Measurements from ENCODE around the gene STIM1.

DNA sequence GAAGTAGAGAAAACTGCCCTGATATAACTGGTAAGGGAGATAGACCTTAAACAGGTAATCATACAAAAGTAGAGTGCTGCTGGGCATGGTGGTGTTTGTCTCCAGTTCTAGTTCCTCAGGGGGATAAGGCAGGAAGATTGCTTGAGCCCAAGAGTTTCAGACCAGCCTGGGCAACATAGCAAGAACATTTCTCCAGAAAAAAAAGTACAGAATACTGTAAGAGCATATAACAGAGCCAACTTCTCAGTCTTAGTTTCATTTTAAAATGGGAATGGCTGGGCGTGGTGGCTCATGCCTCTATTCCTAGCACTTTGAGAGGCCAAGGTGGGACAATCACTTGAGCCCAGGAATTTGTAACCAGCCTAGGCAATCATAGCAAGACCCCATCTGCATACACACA, 10.2 kb upstream of the STIM1 start:
- TF ChIP-seq POLR2A (IDR thresholded peaks at IDR 0.05; ENCODE audit: low read depth, low read length) (no peak), POLR2AphosphoS5 (IDR thresholded peaks at IDR 0.05; ENCODE audit: low read depth, low read length) (no peak)

Data from GM12892 (cell line).